Adipocyte (in vitro differentiated cells): Measurements from ENCODE around the gene LCN1.
"Not testable (repeated sequence)": the region's sequence is repeated elsewhere in the genome, so short reads cannot be mapped to it uniquely, and the experiment has no call there.

Experiments used
- DNase-seq: peaks from one replicate; pipeline ENCODE4 v3.0.0-alpha.2; 2015; ENCODE audit warnings: low read depth
- H3K27me3 ChIP-seq: replicated peaks from 2 replicates; pipeline ENCODE4 v1.7.0; 2013; ENCODE audit warnings: mild to moderate bottlenecking, low read length, moderate library complexity; ENCODE audit not compliant: control insufficient read depth, insufficient read depth
- H3K36me3 ChIP-seq: 2 replicates; pipeline ENCODE4 v1.7.0; 2013; ENCODE audit warnings: low read length, mild to moderate bottlenecking, moderate library complexity; ENCODE audit not compliant: control insufficient read depth, insufficient read depth, severe bottlenecking
- H3K4me1 ChIP-seq: 2 replicates; pipeline ENCODE4 v1.7.0; 2013; ENCODE audit warnings: mild to moderate bottlenecking, low read length, moderate library complexity; ENCODE audit not compliant: control insufficient read depth, insufficient read depth
- H3K4me3 ChIP-seq: 2 replicates; pipeline ENCODE4 v1.7.0; 2013; ENCODE audit warnings: mild to moderate bottlenecking, low read length, moderate library complexity
- H3K9ac ChIP-seq: 2 replicates; pipeline ENCODE4 v1.7.0; 2013; ENCODE audit warnings: mild to moderate bottlenecking, low read length, moderate library complexity
- H3K9me3 ChIP-seq: 2 replicates; pipeline ENCODE4 v1.7.0; 2013; ENCODE audit warnings: mild to moderate bottlenecking, low read length, moderate library complexity; ENCODE audit not compliant: control insufficient read depth

The LCN1 gene

DNA sequence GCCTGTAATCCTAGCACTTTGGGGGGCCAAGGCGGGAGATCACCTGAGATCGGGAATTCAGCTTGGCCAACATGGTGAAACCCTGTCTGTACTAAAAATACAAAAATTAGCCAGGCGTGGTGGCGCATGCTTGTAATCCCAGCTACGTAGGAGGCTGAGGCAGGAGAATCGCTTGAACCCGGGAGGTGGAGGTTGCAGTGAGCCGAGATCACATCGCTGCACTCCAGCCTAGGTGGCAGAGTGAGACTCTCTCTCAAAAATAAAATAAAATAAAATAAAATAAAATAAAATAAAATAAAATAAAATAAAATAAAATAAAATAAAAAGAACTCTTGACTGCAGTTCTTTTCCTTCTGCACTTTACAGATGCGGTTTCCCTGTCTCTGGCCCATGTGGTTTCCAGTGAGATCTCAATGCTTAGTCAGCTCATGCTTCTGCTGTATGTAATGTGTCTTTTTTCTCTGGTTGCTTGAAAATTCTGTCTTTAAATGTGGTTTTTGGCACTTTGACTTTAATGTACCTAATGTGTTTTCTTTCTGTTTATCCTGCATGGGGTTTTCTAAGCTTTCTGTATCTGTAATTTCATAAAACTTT lies 7.7 kb downstream of the LCN1 start:
- DNase-seq, H3K9me3 ChIP-seq, H3K4me1 ChIP-seq, H3K4me3 ChIP-seq, H3K9ac ChIP-seq, H3K36me3 ChIP-seq: not testable (repeated sequence)
- peaks cover 38% of the 10 kb centered on the region for H3K27me3 ChIP-seq

DNA sequence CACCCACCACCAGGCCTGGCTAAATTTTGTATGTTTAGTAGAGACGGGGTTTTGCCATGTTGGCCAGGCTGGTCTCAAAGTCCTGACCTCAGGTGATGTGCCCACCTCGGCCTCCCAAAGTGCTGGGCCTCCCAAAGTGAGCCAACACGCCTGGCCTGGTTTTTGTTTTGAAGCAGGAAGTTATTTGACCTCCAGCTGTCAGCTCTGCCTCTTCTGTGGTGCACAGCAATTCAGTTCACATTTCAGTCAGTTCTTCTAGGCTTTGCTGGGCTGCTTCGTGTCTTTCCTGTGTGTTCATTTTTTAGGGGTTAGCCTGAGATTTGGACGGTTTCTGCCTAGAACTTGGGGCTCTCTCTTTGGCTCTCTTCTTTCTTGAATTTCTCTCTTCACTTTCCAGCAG lies 8.9 kb downstream of the LCN1 start:
- DNase-seq, result no peak
- Histone ChIP-seq H3K27me3 (peaks cover 40% of the 10 kb centered on the region), H3K4me1 (no peaks in the 10 kb centered on the region), H3K4me3 (no peak overlapping the region), H3K36me3 (no peaks in the 10 kb centered on the region), H3K9me3 (peaks cover 4% of the 10 kb centered on the region), H3K9ac (no peak overlapping the region)

DNA sequence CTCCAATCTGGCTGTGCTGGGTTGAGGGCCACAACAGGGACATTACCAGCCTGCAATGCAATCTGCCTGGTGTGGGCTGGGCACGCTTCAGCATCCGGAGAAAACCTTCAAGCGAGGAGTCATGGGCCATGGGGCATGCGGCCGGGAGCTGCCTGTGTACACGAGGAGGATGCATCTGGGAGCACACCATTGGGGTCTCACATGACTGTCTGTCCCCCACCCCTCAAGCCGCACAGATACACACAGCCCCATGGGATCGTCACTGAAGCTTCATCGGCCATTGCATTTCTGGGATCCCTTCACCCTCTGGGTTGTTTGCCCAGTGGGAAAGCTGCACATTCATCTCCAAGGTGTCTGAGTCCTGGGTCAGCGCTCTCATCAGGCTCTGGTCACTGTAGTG lies 9.9 kb downstream of the LCN1 start:
- Histone ChIP-seq H3K9ac (no peak overlapping the region), H3K36me3 (no peaks in the 10 kb centered on the region), H3K4me3 (no peak overlapping the region), H3K4me1 (no peaks in the 10 kb centered on the region), H3K27me3 (peaks cover 36% of the 10 kb centered on the region), H3K9me3 (peaks cover 4% of the 10 kb centered on the region)
- no peak for DNase-seq

DNA sequence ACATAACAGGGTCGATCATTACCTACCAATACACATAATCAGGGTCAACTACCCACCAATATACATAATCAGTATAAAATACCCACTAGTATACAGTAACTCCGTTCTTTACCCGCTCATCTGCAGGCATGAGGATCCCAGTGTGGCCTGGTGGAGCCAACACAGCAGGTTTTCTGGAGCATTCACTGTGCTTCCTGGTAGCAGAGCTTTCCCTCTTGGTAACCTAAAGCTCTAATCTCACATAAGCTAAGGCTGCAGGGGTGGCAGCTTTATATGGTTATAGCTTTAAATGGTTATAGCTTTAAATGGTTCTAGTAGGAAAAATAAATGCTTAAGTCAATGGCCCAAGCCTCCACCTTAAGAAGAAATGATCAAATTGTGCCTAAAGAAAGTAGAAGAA lies 11.9 kb downstream of the LCN1 start:
- no peak for DNase-seq
- H3K36me3 ChIP-seq, result no peaks in the 10 kb centered on the region
- H3K27me3 ChIP-seq, result peaks cover 32% of the 10 kb centered on the region

DNA sequence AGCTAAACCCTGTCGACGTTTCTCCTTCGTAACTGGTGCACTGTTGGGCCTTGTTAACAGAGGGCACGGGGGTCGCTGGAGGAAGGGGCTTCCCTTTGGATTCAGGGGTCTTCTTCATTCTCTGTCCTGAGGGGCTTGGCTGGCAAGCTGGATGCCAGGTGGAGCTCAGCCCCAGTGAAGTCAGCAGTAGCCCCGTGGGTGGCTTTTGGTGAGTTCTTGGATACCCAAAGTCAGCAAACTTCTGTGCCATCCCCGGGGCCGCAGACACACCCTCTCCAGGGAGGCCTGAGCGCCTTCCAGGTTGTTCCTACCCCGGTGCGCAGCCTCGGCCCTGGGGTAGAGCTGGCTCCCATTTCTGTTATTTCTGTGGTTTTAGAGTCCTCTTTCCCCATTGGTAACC lies 12.4 kb downstream of the LCN1 start:
- no peak overlapping the region for H3K9ac ChIP-seq
- no peak overlapping the region for H3K4me3 ChIP-seq
- peaks cover 4% of the 10 kb centered on the region for H3K9me3 ChIP-seq
- no peak for DNase-seq
- H3K4me1 ChIP-seq, result no peaks in the 10 kb centered on the region
- H3K36me3 ChIP-seq, result no peaks in the 10 kb centered on the region
- peaks cover 29% of the 10 kb centered on the region for H3K27me3 ChIP-seq

More for the DNA sequence above, 11.9 kb downstream of the LCN1 start:
- Histone ChIP-seq H3K4me1 (no peaks in the 10 kb centered on the region), H3K9me3 (peaks cover 4% of the 10 kb centered on the region), H3K9ac (no peak overlapping the region), H3K4me3 (no peak overlapping the region)

DNA sequence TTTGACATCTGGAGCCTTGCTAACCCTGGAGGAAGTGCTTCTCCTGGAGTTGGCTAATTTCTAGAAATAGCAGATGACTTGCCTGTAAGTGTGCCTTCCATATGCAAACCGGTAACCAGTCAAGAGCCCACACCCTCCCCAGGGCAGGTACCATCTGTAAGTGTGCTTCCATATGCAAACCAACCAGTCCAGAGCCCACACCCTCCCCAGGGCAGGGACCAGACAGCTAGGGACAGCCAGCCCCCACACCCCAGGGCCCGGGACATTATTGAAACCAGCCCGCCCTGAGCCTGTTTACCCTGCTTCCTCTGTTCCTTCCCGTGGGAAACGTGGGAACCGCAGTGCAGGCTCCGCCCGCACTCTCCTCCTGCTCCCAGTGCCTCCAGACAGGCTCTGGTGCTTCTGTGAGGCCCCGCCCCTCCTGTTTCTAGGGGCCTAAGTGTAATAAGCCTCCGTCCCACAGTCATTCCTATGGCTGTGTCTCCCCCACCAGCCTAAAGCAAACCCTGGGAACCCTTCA lies 13.0 kb downstream of the LCN1 start:
- H3K27me3 ChIP-seq, result peaks cover 33% of the 10 kb centered on the region
- H3K36me3 ChIP-seq, H3K4me1 ChIP-seq, H3K4me3 ChIP-seq, H3K9ac ChIP-seq, H3K9me3 ChIP-seq, DNase-seq: not testable (repeated sequence)

DNA sequence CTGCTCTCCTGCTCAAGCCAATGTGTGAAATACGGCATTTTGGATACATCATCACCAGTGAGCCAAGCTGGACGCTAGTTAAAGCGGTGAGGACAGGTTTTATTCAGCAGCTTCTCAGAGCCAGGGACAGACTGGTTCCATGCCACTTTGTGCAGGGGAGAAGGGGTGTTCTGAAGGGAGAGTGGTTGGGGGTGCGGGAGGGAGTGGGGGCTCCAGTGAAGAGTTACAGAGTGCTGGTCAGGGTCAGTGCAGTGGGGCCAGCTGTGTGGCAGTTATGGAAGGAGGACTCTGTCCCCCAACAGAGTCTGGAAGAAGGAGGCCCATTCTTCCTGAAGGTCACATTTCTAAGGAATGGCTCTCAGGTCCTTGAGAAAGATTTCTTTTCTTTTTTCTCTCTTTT lies 13.6 kb downstream of the LCN1 start:
- not testable (repeated sequence) for H3K9ac ChIP-seq, H3K4me1 ChIP-seq, H3K4me3 ChIP-seq, H3K36me3 ChIP-seq, DNase-seq, H3K9me3 ChIP-seq
- peaks cover 31% of the 10 kb centered on the region for H3K27me3 ChIP-seq

DNA sequence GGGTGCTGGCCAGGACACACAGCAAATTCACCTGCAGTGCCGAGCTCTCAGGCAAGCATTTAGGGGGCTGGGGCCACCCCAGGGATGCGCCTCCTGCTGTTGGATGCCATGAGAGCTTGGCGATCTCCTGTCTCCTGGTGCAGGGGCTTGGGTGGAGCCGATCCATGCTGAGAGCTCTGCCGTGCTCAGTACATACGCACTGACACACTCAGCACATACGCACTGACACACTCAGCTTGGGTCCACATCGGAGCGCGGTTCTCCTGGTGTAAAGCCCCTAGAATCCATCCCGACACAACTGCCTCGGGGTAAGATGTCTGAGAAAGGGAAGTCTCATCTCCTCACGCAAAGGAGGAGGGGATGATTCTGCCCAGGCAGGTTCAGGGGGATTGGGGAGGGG lies 14.4 kb downstream of the LCN1 start:
- H3K27me3 ChIP-seq, result peaks cover 27% of the 10 kb centered on the region
- DNase-seq, H3K9ac ChIP-seq, H3K4me3 ChIP-seq, H3K9me3 ChIP-seq, H3K4me1 ChIP-seq, H3K36me3 ChIP-seq: not testable (repeated sequence)

DNA sequence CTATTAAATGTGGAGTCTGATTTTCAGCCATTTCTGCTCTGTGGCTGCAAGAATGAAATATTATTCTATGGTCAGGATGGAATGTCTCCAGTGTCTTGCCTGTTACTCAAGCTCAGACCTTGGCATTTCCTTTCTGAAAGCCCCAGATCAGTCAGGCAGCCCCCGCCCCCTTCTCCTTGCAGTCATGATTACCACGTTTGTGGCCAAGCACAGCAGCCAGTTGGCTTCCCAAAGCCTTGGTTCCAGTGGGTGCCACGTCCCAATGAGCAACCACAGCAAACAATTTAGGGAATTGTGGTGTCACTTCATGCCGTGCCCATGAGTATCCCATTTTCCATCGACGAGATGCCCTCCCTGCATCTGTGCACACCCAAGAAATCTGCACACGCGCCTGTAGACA lies 15.0 kb downstream of the LCN1 start:
- peaks cover 28% of the 10 kb centered on the region for H3K27me3 ChIP-seq
- H3K36me3 ChIP-seq, result no peaks in the 10 kb centered on the region
- no peaks in the 10 kb centered on the region for H3K4me1 ChIP-seq
- H3K9ac ChIP-seq, result no peak overlapping the region
- no peak overlapping the region for H3K4me3 ChIP-seq
- H3K9me3 ChIP-seq, result no peaks in the 10 kb centered on the region
- DNase-seq, result peak; percentile 58

DNA sequence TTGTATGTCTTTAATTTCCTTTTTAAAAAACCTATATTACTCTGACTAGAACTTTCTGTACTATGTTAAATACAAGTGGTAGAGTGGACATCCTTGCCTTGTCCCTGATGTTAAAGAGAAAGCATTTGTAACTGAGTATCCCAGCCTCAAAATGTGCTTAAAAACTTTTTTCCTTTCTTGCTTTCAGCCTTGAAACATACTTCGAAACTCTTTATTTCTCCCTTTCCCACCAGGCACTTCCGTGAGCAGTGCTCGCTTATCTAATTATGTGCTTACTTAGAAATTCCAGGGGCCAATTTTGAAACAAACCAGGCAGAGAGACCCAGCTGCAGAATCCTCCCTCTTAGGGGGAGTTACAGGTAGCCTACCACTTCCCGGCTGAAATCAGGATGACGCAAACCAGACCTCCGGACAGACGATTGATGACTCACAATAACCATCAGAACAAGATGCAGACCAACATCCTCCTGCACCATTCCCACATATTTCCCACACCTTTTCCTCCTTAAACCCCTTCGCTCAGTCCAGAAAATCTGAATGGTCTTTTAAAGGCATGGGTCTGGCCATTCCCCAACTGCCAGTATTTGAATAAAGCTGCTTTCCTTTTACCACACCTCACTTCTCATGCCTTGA lies 22.1 kb downstream of the LCN1 start:
- not testable (repeated sequence) for H3K36me3 ChIP-seq, H3K4me3 ChIP-seq, H3K4me1 ChIP-seq, H3K9me3 ChIP-seq, H3K9ac ChIP-seq
- DNase-seq, result peak; percentile 14
- peaks cover 15% of the 10 kb centered on the region for H3K27me3 ChIP-seq

DNA sequence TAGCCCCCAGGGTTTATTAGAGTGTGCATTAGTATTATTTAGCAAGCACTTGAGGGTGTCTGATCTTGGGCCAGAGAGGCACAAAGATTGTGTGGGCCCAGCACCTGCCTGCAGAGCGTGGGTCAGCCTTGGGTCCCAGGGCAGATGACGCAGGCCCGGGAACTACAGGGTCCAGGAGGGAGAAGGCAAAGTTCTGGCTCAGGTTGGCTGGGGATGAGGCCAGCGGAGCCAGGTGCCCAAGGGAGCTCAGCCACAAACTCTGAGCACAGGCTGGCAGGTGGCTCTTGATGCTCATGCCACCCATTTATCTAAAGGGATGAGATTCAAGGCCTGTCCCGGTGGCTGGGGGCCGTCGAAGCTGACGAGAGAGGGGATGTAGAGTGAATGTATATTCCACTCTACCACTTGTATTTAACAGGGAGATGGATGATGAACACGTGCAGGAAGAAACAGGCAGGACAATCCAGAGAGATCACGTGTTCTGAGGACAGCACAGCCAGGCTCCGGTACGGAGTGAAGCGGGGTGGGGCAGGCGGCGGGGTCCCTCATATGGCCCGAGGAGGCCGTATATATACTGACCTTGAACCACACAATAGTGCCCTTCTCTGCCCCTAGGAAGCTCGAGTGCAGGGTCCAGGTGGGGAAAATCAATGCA lies 23.9 kb downstream of the LCN1 start:
- Histone ChIP-seq H3K36me3 (no peaks in the 10 kb centered on the region), H3K27me3 (peaks cover 8% of the 10 kb centered on the region), H3K9ac (no peak overlapping the region), H3K4me1 (no peaks in the 10 kb centered on the region), H3K4me3 (no peak overlapping the region), H3K9me3 (peaks cover 3% of the 10 kb centered on the region)
- no peak for DNase-seq
